Measurements from ENCODE around the gene TGM4. TPM values are rescaled to one million over a fixed set of nuclear protein-coding genes. Genes with fewer than 3 reads are reported as not detected.

The TGM4 gene
- total RNA-seq, 1 experiment from 2014 or later: 0.14 TPM

DNA sequence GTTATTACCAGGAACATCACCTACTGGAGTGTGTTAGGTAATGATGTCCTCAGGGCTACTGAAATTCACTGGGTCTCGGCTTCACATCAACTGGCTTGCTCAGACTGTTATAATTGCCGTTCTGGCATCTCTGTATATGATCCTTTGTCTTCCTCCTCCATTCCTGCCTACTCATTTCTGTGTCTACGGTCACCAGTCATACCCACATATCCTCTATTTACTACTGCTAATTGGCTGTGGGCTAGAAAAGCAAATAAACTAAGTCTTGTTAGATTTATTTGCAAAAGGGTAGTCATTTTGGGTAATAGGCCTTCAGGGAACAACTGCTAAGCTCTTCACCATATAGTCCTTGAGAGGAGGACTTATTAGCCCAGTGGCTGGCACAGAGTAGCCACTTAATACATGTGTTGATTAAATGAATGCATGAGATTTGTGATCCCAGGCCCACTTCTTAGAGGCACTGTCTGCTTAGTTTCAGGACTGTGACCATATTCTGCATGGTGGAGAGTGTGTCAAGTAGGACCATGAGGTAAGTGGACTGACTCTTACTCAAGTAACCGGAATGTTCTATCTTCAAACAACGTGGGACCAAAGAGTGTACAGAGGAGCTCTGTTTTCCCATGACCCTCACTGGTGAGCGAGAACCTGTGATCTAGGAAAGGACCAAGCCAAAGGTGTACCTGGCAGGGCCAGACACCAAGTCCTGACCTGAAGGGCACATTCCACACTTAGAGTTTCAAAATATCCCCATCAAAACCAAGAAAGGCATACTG is 88.4 kb downstream of the TGM4 start:
- BruUV-seq (replicated peaks): no TSS peak
- TF ChIP-seq, protein P1, sequence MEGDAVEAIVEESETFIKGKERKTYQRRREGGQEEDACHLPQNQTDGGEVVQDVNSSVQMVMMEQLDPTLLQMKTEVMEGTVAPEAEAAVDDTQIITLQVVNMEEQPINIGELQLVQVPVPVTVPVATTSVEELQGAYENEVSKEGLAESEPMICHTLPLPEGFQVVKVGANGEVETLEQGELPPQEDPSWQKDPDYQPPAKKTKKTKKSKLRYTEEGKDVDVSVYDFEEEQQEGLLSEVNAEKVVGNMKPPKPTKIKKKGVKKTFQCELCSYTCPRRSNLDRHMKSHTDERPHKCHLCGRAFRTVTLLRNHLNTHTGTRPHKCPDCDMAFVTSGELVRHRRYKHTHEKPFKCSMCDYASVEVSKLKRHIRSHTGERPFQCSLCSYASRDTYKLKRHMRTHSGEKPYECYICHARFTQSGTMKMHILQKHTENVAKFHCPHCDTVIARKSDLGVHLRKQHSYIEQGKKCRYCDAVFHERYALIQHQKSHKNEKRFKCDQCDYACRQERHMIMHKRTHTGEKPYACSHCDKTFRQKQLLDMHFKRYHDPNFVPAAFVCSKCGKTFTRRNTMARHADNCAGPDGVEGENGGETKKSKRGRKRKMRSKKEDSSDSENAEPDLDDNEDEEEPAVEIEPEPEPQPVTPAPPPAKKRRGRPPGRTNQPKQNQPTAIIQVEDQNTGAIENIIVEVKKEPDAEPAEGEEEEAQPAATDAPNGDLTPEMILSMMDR (IDR thresholded peaks at IDR 0.05; ENCODE audit: unreplicated experiment): no peak
- Mint-ChIP-seq H3K27ac (ENCODE audit: unreplicated experiment) (peak overlapping the region; percentile 83), H3K4me3 (ENCODE audit: low read depth, unreplicated experiment) (no peak overlapping the region), H3K4me1 (ENCODE audit: low read depth, unreplicated experiment) (peaks cover 60% of the 10 kb centered on the region), H3K27me3 (ENCODE audit: unreplicated experiment) (no peaks in the 10 kb centered on the region), H3K36me3 (ENCODE audit: insufficient read depth, unreplicated experiment) (peaks cover 6% of the 10 kb centered on the region), H3K9me3 (ENCODE audit: low read depth, unreplicated experiment) (no peaks in the 10 kb centered on the region)
- DNase-seq: no peak
- intact Hi-C loops (cut with micrococcal nuclease; ENCODE audit: unreplicated experiment): no loop called here
- CTCF ChIA-PET: no interaction called here

DNA sequence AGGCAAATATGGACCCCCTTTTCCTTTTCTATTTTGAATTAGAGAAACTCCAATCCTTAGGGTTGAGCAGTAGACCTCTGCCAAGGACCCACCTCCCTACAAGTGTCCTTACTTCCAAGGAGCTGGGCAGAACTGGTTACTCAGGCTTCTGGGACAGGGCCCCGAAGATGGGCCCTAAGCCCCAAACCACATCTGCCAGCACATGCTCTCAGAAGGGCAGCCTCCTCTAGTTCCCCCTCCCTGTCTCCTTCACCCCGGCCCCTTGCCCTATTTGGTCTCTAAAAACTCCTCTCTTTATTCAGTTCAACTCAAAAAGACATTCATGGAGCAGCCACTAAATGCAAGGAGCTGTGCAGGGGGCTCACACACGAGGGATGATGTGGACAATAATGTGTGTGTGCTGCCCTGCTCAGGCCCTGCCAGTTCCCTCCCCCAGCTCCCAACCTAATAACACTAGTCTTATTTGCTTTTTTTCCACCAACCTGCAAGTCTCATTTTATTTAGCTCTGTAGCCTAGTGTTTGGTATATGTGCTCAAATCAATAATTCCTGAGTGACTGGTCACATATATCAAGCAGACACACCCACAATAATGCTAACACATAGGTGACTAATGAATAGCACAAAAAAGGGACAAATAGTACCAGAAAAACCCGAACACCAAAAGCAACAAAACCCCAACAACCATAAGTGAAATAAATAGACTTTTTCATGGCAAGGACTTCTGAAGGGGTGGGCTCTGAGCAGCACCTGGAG is 89.3 kb downstream of the TGM4 start:
- intact Hi-C loops (cut with micrococcal nuclease; ENCODE audit: unreplicated experiment): no loop called here
- TF ChIP-seq, protein P1 (IDR thresholded peaks at IDR 0.05; ENCODE audit: unreplicated experiment): no peak
- H3K9me3 Mint-ChIP-seq (ENCODE audit: low read depth, unreplicated experiment): no peaks in the 10 kb centered on the region
- peaks cover 69% of the 10 kb centered on the region for H3K4me1 Mint-ChIP-seq (ENCODE audit: low read depth, unreplicated experiment)
- peak overlapping the region; percentile 83 for H3K27ac Mint-ChIP-seq (ENCODE audit: unreplicated experiment)
- CTCF ChIA-PET: no interaction called here
- no TSS peak for BruUV-seq (replicated peaks)
- peak overlapping the region; percentile 54 for H3K4me3 Mint-ChIP-seq (ENCODE audit: low read depth, unreplicated experiment)
- no peak for DNase-seq
- H3K27me3 Mint-ChIP-seq (ENCODE audit: unreplicated experiment): no peaks in the 10 kb centered on the region
- peaks cover 6% of the 10 kb centered on the region for H3K36me3 Mint-ChIP-seq (ENCODE audit: insufficient read depth, unreplicated experiment)

Other genes starting within 250 kb of the TGM4 start
- gene ZNF197, start 249.6 kb upstream of the TGM4 start, total RNA-seq (2022): 12.0 and 14.0 TPM in 2 replicates
- gene ZNF35, start 225.9 kb upstream of the TGM4 start, total RNA-seq (2022): 11.3 and 11.8 TPM in 2 replicates
- 0.99 and 1.8 TPM in 2 replicates for gene ZNF502, start 161.9 kb upstream of the TGM4 start, total RNA-seq (2022)
- 0.61 and 0.71 TPM in 2 replicates for gene ZNF501, start 145.0 kb upstream of the TGM4 start, total RNA-seq (2022)
- 28.8 and 36.9 TPM in 2 replicates for gene KIAA1143, start 113.0 kb upstream of the TGM4 start, total RNA-seq (2022)
- 17.0 and 18.4 TPM in 2 replicates for gene KIF15, start 112.8 kb upstream of the TGM4 start, total RNA-seq (2022)
- gene TMEM42, start 12.7 kb upstream of the TGM4 start, total RNA-seq (2022): 12.3 TPM in 2 replicates
- 83.0 and 84.9 TPM in 2 replicates for gene ZDHHC3, start 101.6 kb downstream of the TGM4 start, total RNA-seq (2022)
- 44.1 and 50.1 TPM in 2 replicates for gene EXOSC7, start 101.6 kb downstream of the TGM4 start, total RNA-seq (2022)
- gene CLEC3B, start 151.7 kb downstream of the TGM4 start, total RNA-seq (2022): not detected in 2 replicates